Kidney epithelial cell (primary cell): ENCODE measurements around the gene SCUBE1. TPM values are rescaled to one million over a fixed set of nuclear protein-coding genes. Genes with fewer than 3 reads are reported as not detected.

ENCODE experiments used
- DNase-seq: peaks from one replicate; pipeline ENCODE4 v3.0.0-alpha.2; 2010; ENCODE audit warnings: low read depth
- H3K27me3 ChIP-seq: 2 replicates; pipeline ENCODE4 v1.6.0; 2011; ENCODE audit warnings: low read length; ENCODE audit not compliant: control insufficient read depth, insufficient read depth
- H3K36me3 ChIP-seq: 2 replicates; pipeline ENCODE4 v1.5.1; 2011; ENCODE audit warnings: low read length; ENCODE audit not compliant: control insufficient read depth, insufficient read depth
- H3K4me3 ChIP-seq: 2 replicates; pipeline ENCODE4 v1.5.1; 2011; ENCODE audit warnings: low read depth, mild to moderate bottlenecking, control low read depth, low read length
- CTCF ChIP-seq: IDR thresholded peaks from 2 replicates; pipeline ENCODE4 v1.5.1; 2011; ENCODE audit warnings: mild to moderate bottlenecking, moderate library complexity, low read length, control low read depth, inconsistent platforms; ENCODE audit not compliant: insufficient read depth, poor library complexity, severe bottlenecking
- total RNA-seq: library from RNA; depleted of rRNA; stranded (reverse); fragments of >200 nt; gene quantifications from 2 replicates; pipeline ENCODE4 v1.2.3, GENCODE V29; 2015

The SCUBE1 gene
- total RNA-seq, 1 donor from 2014 or later, result 0.04 TPM

- TF ChIP-seq CTCF, result peak; percentile 99
- DNase-seq, result no peak
- H3K36me3 ChIP-seq, result no peaks in the 10 kb centered on the region
- peaks cover 27% of the 10 kb centered on the region for H3K27me3 ChIP-seq
- no peak overlapping the region for H3K4me3 ChIP-seq
These were observed 45.3 kb upstream of the SCUBE1 start for GRCh38 chr22:43388420-43388851.

- Histone ChIP-seq H3K27me3 (peaks cover 27% of the 10 kb centered on the region), H3K36me3 (no peaks in the 10 kb centered on the region), H3K4me3 (no peak overlapping the region)
- no peak for TF ChIP-seq CTCF
- no peak for DNase-seq
These were observed 44.6 kb upstream of the SCUBE1 start for GRCh38 chr22:43387815-43388214.

- H3K27me3 ChIP-seq, result peaks cover 27% of the 10 kb centered on the region
- H3K36me3 ChIP-seq, result no peaks in the 10 kb centered on the region
- DNase-seq, result no peak
- peak; percentile 96 for TF ChIP-seq CTCF
- no peak overlapping the region for H3K4me3 ChIP-seq
These were observed 42.8 kb upstream of the SCUBE1 start for GRCh38 chr22:43385770-43386641.

GRCh38 chr22:43384863-43385262, 41.7 kb upstream of the SCUBE1 start:
- peaks cover 27% of the 10 kb centered on the region for H3K27me3 ChIP-seq
- TF ChIP-seq CTCF, result no peak
- H3K4me3 ChIP-seq, result no peak overlapping the region
- no peak for DNase-seq
- no peaks in the 10 kb centered on the region for H3K36me3 ChIP-seq

- Histone ChIP-seq H3K36me3 (no peaks in the 10 kb centered on the region), H3K27me3 (peaks cover 24% of the 10 kb centered on the region), H3K4me3 (no peak overlapping the region)
- TF ChIP-seq CTCF, result no peak
- DNase-seq, result no peak
These were observed 38.5 kb upstream of the SCUBE1 start for GRCh38 chr22:43381693-43382092.
